Mesendoderm (in vitro differentiated cells): ENCODE data around the gene DOK7.

Experiments used
- DNase-seq: peaks from one replicate; pipeline ENCODE4 v3.0.0; 2013
- H2AK5ac ChIP-seq: 2 replicates; pipeline ENCODE4 v1.6.1; 2013; ENCODE audit warnings: low read length, inconsistent platforms
- H2BK120ac ChIP-seq: 2 replicates; pipeline ENCODE4 v1.6.1; 2013; ENCODE audit warnings: low read depth, mild to moderate bottlenecking, low read length, moderate library complexity, mixed read lengths
- H2BK15ac ChIP-seq: replicated peaks from 2 replicates; pipeline ENCODE4 v1.6.1; 2013; ENCODE audit warnings: low read depth, mild to moderate bottlenecking, moderate library complexity
- H2BK5ac ChIP-seq: 2 replicates; pipeline ENCODE4 v1.6.1; 2013; ENCODE audit warnings: low read length, inconsistent platforms
- H3K18ac ChIP-seq: 2 replicates; pipeline ENCODE4 v1.6.1; 2013; ENCODE audit warnings: mild to moderate bottlenecking, low read length, mixed read lengths
- H3K23ac ChIP-seq: one replicate; pipeline ENCODE4 v1.6.1; 2013; ENCODE audit warnings: low read length
- H3K27ac ChIP-seq: 2 replicates; pipeline ENCODE4 v1.5.1; 2013; ENCODE audit warnings: low read depth, mild to moderate bottlenecking, inconsistent platforms, low read length, moderate library complexity
- H3K27me3 ChIP-seq: 2 replicates; pipeline ENCODE4 v1.6.1; 2013; ENCODE audit warnings: low read length, control low read depth, mild to moderate bottlenecking, inconsistent platforms; ENCODE audit not compliant: insufficient read depth, poor library complexity
- H3K36me3 ChIP-seq: 2 replicates; pipeline ENCODE4 v1.6.1; 2013; ENCODE audit warnings: low read length, inconsistent platforms; ENCODE audit not compliant: control insufficient read depth, insufficient read depth
- H3K4ac ChIP-seq: one replicate; pipeline ENCODE4 v1.6.1; 2013; ENCODE audit warnings: low read depth, mild to moderate bottlenecking, low read length, moderate library complexity
- H3K4me1 ChIP-seq: 2 replicates; pipeline ENCODE4 v1.6.1; 2013; ENCODE audit warnings: low read depth, low read length, inconsistent platforms; ENCODE audit not compliant: control insufficient read depth
- H3K4me2 ChIP-seq: 2 replicates; pipeline ENCODE4 v1.6.1; 2013; ENCODE audit warnings: low read length
- H3K4me3 ChIP-seq: 2 replicates; pipeline ENCODE4 v1.5.1; 2013; ENCODE audit warnings: mild to moderate bottlenecking, low read length
- H3K56ac ChIP-seq: one replicate; pipeline ENCODE4 v1.6.1; 2013; ENCODE audit warnings: low read length
- H3K79me1 ChIP-seq: 2 replicates; pipeline ENCODE4 v1.6.1; 2013; ENCODE audit warnings: low read length, inconsistent platforms
- H3K79me2 ChIP-seq: 2 replicates; pipeline ENCODE4 v1.6.1; 2013; ENCODE audit warnings: mild to moderate bottlenecking, low read length; ENCODE audit not compliant: control insufficient read depth, insufficient read depth
- H3K9ac ChIP-seq: 2 replicates; pipeline ENCODE4 v1.6.1; 2013; ENCODE audit warnings: low read length, inconsistent platforms
- H4K5ac ChIP-seq: one replicate; pipeline ENCODE4 v1.6.1; 2013; ENCODE audit warnings: low read length
- H4K8ac ChIP-seq: one replicate; pipeline ENCODE4 v1.6.1; 2013; ENCODE audit warnings: low read depth, mild to moderate bottlenecking, control low read depth, low read length, moderate library complexity
- WGBS: extraction: QIAGEN DNeasy Blood & Tissue Kit; methylation state at CpG from one replicate; pipeline ENCODE4 v1.1.7; 2013; ENCODE audit warnings: low lambda C conversion rate, missing lambda C conversion rate; ENCODE audit not compliant: insufficient coverage; ENCODE audit errors: extremely low coverage; 5-methylcytosine and 5-hydroxymethylcytosine counted together

Gene DOK7

DNA sequence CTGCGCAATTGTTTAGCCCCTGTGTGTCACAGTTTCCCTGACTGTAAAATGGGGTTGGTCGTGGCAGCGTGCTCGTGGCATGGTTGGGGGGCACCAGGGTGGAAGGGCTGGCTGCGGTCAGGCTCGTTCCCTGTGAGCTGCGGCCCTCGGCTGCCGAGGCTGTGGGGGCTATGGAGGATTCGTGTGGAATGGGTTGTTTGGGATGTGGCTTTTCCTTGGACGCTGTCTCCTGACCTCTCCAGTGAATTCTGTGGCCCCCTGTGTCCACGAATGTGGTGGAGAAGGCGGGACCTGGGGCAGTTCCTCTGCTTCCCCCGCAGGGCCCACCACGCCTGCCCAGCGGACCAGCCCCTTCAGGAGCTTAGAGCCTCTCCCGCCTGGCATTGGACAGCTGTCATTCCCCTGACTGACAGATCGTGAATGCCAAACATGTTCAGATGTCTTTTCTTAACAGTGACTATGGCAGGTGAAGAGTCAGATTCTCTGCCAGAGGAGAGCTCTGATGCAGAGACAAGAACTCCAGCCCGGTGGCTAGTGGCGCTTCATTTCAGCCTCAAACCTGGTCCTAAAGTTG is 38.5 kb upstream of the DOK7 start:
- no peak overlapping the region for H3K56ac ChIP-seq
- H3K79me2 ChIP-seq: no peaks in the 10 kb centered on the region
- no peak for DNase-seq
- H3K4me3 ChIP-seq: no peak overlapping the region
- H4K5ac ChIP-seq: no peak overlapping the region
- H3K4me2 ChIP-seq: no peak overlapping the region
- no peak overlapping the region for H3K27ac ChIP-seq
- no peaks in the 10 kb centered on the region for H3K79me1 ChIP-seq
- no peak overlapping the region for H4K8ac ChIP-seq
- H2BK5ac ChIP-seq: no peak overlapping the region
- H2BK120ac ChIP-seq: no peak overlapping the region
- H3K18ac ChIP-seq: no peak overlapping the region
- no peaks in the 10 kb centered on the region for H3K27me3 ChIP-seq
- H3K4ac ChIP-seq: no peak overlapping the region
- H3K9ac ChIP-seq: no peak overlapping the region
- H3K36me3 ChIP-seq: no peaks in the 10 kb centered on the region
- H2BK15ac ChIP-seq: no peak overlapping the region
- H2AK5ac ChIP-seq: no peak overlapping the region
- no peak overlapping the region for H3K23ac ChIP-seq
- H3K4me1 ChIP-seq: no peaks in the 10 kb centered on the region
- no CpG with 5 or more reads among the region's 20 CpGs for WGBS

DNA sequence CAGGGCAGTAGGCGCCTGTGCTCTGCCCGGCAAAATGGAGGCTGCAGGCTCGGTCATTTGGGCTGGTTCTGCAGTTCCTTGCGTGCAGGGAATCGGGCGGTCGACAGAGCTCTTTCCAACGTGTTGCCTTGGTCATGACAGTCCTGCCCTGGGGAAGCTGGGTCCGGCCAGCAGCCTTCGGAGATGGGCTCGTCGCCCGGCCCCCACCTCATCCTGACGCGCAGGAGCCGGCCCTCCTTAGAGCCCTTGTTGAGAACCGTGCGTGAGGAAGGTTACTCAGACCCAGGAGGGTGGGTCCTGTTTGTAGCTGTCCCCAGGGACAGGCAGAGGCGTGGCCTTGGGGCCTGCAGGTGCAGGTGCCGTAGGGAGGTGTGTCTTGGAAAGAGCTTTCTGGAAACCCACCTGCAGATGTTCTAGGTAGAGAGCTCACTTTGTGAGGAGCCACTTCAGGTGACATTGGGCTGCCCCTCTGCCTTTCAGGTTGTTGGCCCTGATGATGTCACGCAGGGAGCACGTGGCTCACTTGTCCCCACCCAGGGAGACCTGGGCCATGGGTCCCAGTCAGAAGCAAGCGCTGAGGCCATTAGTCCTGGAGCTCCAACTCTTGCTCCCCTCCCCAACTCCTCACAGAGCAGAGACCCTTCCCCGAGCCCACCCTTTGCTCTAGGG is 36.5 kb upstream of the DOK7 start:
- Histone ChIP-seq H4K5ac (no peak overlapping the region), H3K4ac (no peak overlapping the region), H3K4me1 (no peaks in the 10 kb centered on the region), H2AK5ac (no peak overlapping the region), H2BK120ac (no peak overlapping the region), H3K18ac (no peak overlapping the region), H3K9ac (no peak overlapping the region), H2BK5ac (no peak overlapping the region), H3K23ac (no peak overlapping the region), H3K36me3 (no peaks in the 10 kb centered on the region), H3K79me2 (no peaks in the 10 kb centered on the region), H3K4me3 (no peak overlapping the region), H3K27me3 (no peaks in the 10 kb centered on the region), H4K8ac (no peak overlapping the region), H3K56ac (no peak overlapping the region), H3K79me1 (no peaks in the 10 kb centered on the region), H2BK15ac (no peak overlapping the region), H3K4me2 (no peak overlapping the region), H3K27ac (no peak overlapping the region)
- WGBS: no CpG with 5 or more reads among the region's 24 CpGs
- no peak for DNase-seq

DNA sequence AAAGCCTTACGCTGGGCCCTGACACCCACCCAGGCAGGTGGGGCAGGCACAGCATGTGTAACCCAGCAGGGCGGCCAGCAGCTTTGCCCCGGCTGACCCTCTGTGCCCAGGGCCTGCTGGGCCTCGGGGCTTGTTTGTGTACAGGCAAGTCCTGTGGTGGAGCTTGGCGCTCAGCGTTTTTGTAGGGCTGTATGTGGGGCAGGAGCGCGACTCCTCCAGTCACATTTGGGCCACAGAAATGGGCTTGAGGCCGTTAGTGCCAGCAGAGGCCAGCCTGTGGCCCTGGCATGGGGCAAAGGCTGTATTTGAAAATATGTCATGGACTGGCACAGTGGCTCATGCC is 36.0 kb upstream of the DOK7 start:
- H3K4me2 ChIP-seq: no peak overlapping the region
- no peak overlapping the region for H3K4ac ChIP-seq
- no peak overlapping the region for H3K18ac ChIP-seq
- no peaks in the 10 kb centered on the region for H3K4me1 ChIP-seq
- H4K5ac ChIP-seq: no peak overlapping the region
- no peak overlapping the region for H3K4me3 ChIP-seq
- no peak overlapping the region for H3K27ac ChIP-seq
- no peak overlapping the region for H2BK15ac ChIP-seq
- no peaks in the 10 kb centered on the region for H3K36me3 ChIP-seq
- H3K79me1 ChIP-seq: no peaks in the 10 kb centered on the region
- H3K27me3 ChIP-seq: no peaks in the 10 kb centered on the region
- H2AK5ac ChIP-seq: no peak overlapping the region
- no peak overlapping the region for H3K56ac ChIP-seq
- H3K9ac ChIP-seq: no peak overlapping the region
- H3K79me2 ChIP-seq: no peaks in the 10 kb centered on the region
- no peak overlapping the region for H2BK5ac ChIP-seq
- no peak overlapping the region for H3K23ac ChIP-seq
- DNase-seq: no peak
- H2BK120ac ChIP-seq: no peak overlapping the region
- H4K8ac ChIP-seq: no peak overlapping the region
- WGBS: no CpG with 5 or more reads among the region's 9 CpGs

DNA sequence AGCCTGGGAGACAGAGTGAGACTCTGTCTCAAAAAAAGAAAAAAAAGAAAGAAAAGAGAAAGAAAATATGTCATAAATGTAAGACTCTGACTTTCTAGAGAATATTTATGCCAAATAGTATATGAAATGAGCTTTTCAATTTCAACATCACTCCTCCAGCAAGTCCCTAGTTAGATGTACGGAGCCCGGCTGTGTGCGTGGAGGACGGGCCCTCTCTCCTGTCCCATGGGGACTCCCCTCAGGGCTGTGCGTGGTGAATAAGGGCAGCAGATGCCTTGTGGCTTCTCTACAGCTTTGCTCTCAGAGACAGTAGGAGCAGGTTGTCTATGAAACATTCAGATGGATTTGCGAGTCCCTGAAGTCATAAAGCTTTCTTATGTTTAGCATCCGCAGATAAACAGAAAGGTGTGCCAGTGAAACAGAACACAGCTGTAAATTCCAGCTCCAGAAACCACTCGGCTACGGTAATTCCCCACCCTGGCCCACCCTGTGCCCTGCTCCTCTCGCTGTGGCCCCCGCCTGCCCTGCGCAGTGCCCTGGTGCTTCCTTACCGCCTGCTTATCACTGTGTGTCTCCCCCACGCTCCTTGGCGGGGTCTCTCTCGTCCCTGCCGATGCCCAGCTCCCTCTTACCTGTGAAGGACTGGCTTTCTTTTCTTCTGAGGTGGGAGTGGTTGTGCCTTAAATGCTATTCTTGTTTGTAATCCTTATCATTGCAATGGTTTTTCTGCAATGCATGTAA is 35.2 kb upstream of the DOK7 start:
- Histone ChIP-seq H3K79me1 (no peaks in the 10 kb centered on the region), H4K5ac (no peak overlapping the region), H3K56ac (no peak overlapping the region), H3K9ac (no peak overlapping the region), H3K79me2 (no peaks in the 10 kb centered on the region), H2BK5ac (no peak overlapping the region), H3K23ac (no peak overlapping the region), H3K4me2 (no peak overlapping the region), H3K4me3 (no peak overlapping the region), H2AK5ac (no peak overlapping the region), H3K36me3 (no peaks in the 10 kb centered on the region), H3K18ac (no peak overlapping the region), H3K4ac (no peak overlapping the region), H2BK15ac (no peak overlapping the region), H4K8ac (no peak overlapping the region), H2BK120ac (no peak overlapping the region), H3K27me3 (no peaks in the 10 kb centered on the region), H3K27ac (no peak overlapping the region), H3K4me1 (no peaks in the 10 kb centered on the region)
- DNase-seq: no peak
- no CpG with 5 or more reads among the region's 17 CpGs for WGBS

DNA sequence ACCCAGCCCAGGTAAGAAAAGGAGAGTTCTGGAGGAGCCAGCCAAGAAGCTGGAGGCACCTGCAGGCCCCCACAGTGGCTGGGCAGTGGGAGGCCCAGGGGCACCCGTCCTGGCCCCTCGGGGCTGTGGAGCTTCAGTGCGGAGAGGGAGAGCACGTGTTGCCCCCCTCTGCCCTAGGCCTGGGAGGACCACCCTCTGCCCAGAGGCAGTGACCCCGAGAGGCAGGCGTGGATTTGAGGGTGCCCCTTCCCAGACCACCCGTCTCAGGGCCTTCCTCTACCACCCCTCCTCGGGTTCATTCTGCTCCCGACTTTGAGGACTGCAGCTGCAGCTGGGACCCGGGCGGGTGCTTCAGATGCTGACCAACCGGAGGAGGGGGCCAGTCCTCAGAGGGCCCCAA is 33.5 kb upstream of the DOK7 start:
- H3K4me1 ChIP-seq: no peaks in the 10 kb centered on the region
- H3K79me2 ChIP-seq: no peaks in the 10 kb centered on the region
- no peaks in the 10 kb centered on the region for H3K36me3 ChIP-seq
- no CpG with 5 or more reads among the region's 12 CpGs for WGBS
- H3K18ac ChIP-seq: no peak overlapping the region
- no peak overlapping the region for H4K5ac ChIP-seq
- no peak for DNase-seq
- H3K23ac ChIP-seq: no peak overlapping the region
- no peaks in the 10 kb centered on the region for H3K27me3 ChIP-seq
- H3K27ac ChIP-seq: no peak overlapping the region
- H3K9ac ChIP-seq: no peak overlapping the region
- no peaks in the 10 kb centered on the region for H3K79me1 ChIP-seq
- no peak overlapping the region for H2BK120ac ChIP-seq
- H3K4ac ChIP-seq: no peak overlapping the region
- no peak overlapping the region for H3K4me2 ChIP-seq
- no peak overlapping the region for H2BK5ac ChIP-seq
- H2BK15ac ChIP-seq: no peak overlapping the region
- H4K8ac ChIP-seq: no peak overlapping the region
- no peak overlapping the region for H3K4me3 ChIP-seq
- no peak overlapping the region for H2AK5ac ChIP-seq
- no peak overlapping the region for H3K56ac ChIP-seq
